ENCODE measurements around the gene DAAM1. TPM values are rescaled to one million over a fixed set of nuclear protein-coding genes. Genes with fewer than 3 reads are reported as not detected.

Gene DAAM1
- total and polyA plus RNA-seq, 3 donors from 2014 or later: 23.9 to 57.3 (median 54.6) TPM

DNA sequence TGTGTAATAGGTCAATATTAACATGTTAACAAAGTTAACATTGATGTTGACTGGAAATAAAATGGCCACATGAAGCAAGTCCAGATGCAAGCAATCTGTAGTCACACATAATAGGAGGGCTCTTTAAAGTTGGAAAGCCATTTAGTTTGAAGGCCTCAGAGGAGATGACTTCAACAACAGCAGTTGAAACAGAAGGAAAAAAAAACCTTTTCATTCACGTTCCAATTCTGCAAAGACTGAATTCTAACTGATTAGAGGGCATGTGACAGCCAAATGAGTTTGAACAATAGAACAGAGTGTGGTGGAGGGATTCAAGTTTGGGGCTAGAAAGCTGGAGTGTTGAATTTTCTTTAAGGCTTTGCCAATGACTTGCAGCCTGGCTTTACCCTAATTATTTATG lies 41.5 kb upstream of the DAAM1 start:
- Histone ChIP-seq H3K4me3 (no peak overlapping the region), H3K27me3 (no peaks in the 10 kb centered on the region), H3K4me1 (no peaks in the 10 kb centered on the region), H3K27ac (no peak overlapping the region), H3K36me3 (ENCODE audit: low read depth, missing control alignments) (no peaks in the 10 kb centered on the region), H3K9me3 (no peaks in the 10 kb centered on the region)
- intact Hi-C loops (cut with DNase I; ENCODE audit: low total_unique reads): no loop called here
- WGBS, 2 donors: 50 to 62% methylated on average over 1 of the region's 1 CpG
- TF ChIP-seq POLR2A (IDR thresholded peaks at IDR 0.05): no peak
- TF ChIP-seq, protein P1, sequence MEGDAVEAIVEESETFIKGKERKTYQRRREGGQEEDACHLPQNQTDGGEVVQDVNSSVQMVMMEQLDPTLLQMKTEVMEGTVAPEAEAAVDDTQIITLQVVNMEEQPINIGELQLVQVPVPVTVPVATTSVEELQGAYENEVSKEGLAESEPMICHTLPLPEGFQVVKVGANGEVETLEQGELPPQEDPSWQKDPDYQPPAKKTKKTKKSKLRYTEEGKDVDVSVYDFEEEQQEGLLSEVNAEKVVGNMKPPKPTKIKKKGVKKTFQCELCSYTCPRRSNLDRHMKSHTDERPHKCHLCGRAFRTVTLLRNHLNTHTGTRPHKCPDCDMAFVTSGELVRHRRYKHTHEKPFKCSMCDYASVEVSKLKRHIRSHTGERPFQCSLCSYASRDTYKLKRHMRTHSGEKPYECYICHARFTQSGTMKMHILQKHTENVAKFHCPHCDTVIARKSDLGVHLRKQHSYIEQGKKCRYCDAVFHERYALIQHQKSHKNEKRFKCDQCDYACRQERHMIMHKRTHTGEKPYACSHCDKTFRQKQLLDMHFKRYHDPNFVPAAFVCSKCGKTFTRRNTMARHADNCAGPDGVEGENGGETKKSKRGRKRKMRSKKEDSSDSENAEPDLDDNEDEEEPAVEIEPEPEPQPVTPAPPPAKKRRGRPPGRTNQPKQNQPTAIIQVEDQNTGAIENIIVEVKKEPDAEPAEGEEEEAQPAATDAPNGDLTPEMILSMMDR (IDR thresholded peaks at IDR 0.05): no peak
- no peak for DNase-seq

DNA sequence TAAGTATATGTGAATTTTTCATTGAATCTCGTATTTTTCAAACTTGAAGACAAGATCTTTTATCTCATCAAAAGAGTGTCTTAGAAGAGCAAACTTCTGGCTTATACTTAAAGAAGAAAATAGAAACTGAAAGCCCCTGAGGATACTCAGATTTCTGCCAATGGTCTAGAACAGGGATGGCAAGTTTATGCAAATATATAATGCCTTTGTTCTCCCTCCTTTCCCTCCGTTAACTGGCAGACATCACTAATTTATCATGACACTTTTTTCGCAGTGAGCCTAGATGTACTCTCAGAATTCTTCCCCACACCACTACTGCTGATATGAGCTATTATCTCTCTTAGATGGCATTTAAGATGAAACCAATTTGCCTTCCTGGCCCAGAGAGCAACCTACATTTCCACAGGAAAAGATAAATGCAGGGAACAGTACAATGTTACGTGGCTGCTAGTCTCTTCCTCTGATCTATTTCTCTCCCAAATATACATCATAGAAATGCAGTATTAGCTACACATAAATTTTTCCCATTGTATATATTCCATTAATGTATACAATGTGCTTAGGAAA lies 40.0 kb upstream of the DAAM1 start:
- H3K9me3 ChIP-seq: no peaks in the 10 kb centered on the region
- TF ChIP-seq, protein P1 (IDR thresholded peaks at IDR 0.05): no peak
- TF ChIP-seq POLR2A (IDR thresholded peaks at IDR 0.05): no peak
- no peaks in the 10 kb centered on the region for H3K4me1 ChIP-seq
- no peaks in the 10 kb centered on the region for H3K27me3 ChIP-seq
- no peak overlapping the region for H3K4me3 ChIP-seq
- WGBS, 2 donors: 80 to 85% methylated on average over 4 of the region's 4 CpGs
- no peak for DNase-seq
- no peak overlapping the region for H3K27ac ChIP-seq
- intact Hi-C loops (cut with DNase I; ENCODE audit: low total_unique reads): no loop called here
- no peaks in the 10 kb centered on the region for H3K36me3 ChIP-seq (ENCODE audit: low read depth, missing control alignments)

DNA sequence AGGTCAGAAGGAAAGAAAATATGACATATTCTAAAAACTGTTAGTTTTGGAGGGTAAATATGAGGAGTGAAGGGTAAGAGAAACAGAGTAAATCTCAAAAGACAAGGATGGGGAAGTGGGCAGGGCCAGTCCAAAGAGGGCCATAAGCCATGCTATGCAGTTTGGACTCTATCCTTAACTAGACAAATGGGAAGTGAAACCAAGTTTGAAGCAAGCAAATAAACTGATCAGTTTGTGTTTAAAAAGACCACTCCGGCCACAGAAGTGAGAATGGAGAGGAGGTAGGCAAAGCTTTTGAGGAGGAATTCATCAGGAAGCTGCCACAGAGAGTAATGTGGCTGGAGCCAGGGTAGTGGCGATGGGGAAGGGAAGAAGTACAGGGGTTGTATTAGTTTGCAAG lies 37.5 kb upstream of the DAAM1 start:
- H3K27ac ChIP-seq: no peak overlapping the region
- H3K9me3 ChIP-seq: no peaks in the 10 kb centered on the region
- no peak for TF ChIP-seq POLR2A (IDR thresholded peaks at IDR 0.05)
- intact Hi-C loops (cut with DNase I; ENCODE audit: low total_unique reads): no loop called here
- H3K36me3 ChIP-seq (ENCODE audit: low read depth, missing control alignments): no peaks in the 10 kb centered on the region
- no peaks in the 10 kb centered on the region for H3K27me3 ChIP-seq
- no peaks in the 10 kb centered on the region for H3K4me1 ChIP-seq
- no peak overlapping the region for H3K4me3 ChIP-seq
- WGBS, 2 donors: 90 to 91% methylated on average over 2 of the region's 2 CpGs
- no peak for DNase-seq

DNA sequence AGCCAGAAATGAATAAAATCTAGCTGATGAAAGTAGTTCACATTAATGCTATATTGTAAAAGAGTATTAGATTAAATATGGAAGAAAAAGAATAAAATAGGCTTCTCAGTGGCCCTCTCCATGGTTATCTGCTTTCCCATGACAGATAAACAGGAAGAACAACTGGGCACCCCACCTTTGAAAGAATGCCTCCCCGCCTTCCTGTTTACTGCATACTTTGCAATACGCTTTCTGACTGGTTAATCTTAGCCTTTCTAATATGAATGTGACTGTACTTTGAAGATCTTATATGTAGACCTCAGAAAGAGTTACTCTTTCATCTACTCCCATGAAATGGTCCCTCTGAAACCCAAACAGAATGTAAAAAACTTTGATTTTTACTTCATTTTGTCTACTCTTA lies 34.1 kb upstream of the DAAM1 start:
- DNase-seq: no peak
- Histone ChIP-seq H3K36me3 (ENCODE audit: low read depth, missing control alignments) (no peaks in the 10 kb centered on the region), H3K4me1 (no peaks in the 10 kb centered on the region), H3K4me3 (no peak overlapping the region), H3K9me3 (no peaks in the 10 kb centered on the region), H3K27ac (no peak overlapping the region), H3K27me3 (no peaks in the 10 kb centered on the region)
- intact Hi-C loops (cut with DNase I; ENCODE audit: low total_unique reads): no loop called here
- TF ChIP-seq, protein P1 (IDR thresholded peaks at IDR 0.05): no peak
- TF ChIP-seq POLR2A (IDR thresholded peaks at IDR 0.05): no peak
- WGBS, 2 donors: 92 to 98% methylated on average over 2 of the region's 2 CpGs

DNA sequence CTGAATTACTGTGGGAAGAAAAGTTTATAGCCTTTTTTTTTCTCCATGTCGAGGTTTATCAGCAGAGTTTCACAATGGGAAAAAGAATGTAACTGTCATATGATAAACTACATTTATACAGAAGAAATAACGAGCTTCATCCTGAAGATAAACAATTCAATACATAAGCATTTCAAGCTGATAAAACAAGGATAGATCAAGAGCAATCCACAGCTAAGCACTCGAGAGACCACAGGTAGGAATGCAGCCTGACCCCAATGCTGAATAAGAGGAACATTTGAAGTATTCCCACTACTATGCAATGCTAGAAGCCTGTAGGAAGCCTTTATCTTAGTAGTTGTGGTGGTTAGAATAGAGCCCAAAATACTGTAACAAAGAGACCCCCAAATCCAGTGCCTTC lies 32.6 kb upstream of the DAAM1 start:
- intact Hi-C loops (cut with DNase I; ENCODE audit: low total_unique reads): no loop called here
- Histone ChIP-seq H3K36me3 (ENCODE audit: low read depth, missing control alignments) (no peaks in the 10 kb centered on the region), H3K27ac (no peak overlapping the region), H3K4me1 (no peaks in the 10 kb centered on the region), H3K9me3 (no peaks in the 10 kb centered on the region), H3K4me3 (no peak overlapping the region), H3K27me3 (no peaks in the 10 kb centered on the region)
- TF ChIP-seq, protein P1 (IDR thresholded peaks at IDR 0.05): no peak
- no peak for TF ChIP-seq POLR2A (IDR thresholded peaks at IDR 0.05)
- 53 to 57% methylated on average over 3 of the region's 3 CpGs for WGBS, 2 donors
- no peak for DNase-seq
